Heart left ventricle (tissue), 16 donors: ENCODE data around the gene ITPR2. TPM values are rescaled to one million over a fixed set of nuclear protein-coding genes. Genes with fewer than 3 reads are reported as not detected.
A peak's percentile ranks its signal among the peaks of the same experiment; 100 is the strongest.

Experiments used
- ATAC-seq, 4 donors: fragments of 200-7000 bp; cut with Tn5 transposase; one replicate each; pipeline ENCODE4 v1.9.1; 2020 to 2022; ENCODE audit warnings: moderate library complexity in 4 of 4, mild to moderate bottlenecking in 3 of 4, moderate number of reproducible peaks in 1 of 4
- DNase-seq, 5 donors: peaks; one replicate each; pipeline ENCODE4 v3.0.0-alpha.2; 2020
- H3K27ac ChIP-seq, 12 donors: fragments of 200-600 bp; sonication (generic) in 4 of 12; one replicate each; pipeline versions ENCODE4 v1.5.0 to v1.8.0; 2016 to 2022; ENCODE audit warnings: mild to moderate bottlenecking in 2 of 12
- H3K27me3 ChIP-seq, 9 donors: fragments of 200-600 bp; sonication (generic) in 2 of 9; one replicate each; pipeline versions ENCODE4 v1.5.1 to v1.8.0; 2016 to 2022; ENCODE audit warnings: mild to moderate bottlenecking in 3 of 9
- H3K36me3 ChIP-seq, 9 donors: fragments of 200-600 bp; sonication (generic) in 2 of 9; one replicate each; pipeline versions ENCODE4 v1.5.0 to v1.8.0; 2018 to 2022; ENCODE audit warnings: mild to moderate bottlenecking in 2 of 9
- H3K4me1 ChIP-seq, 12 donors: fragments of 200-600 bp; sonication (generic) in 4 of 12; one replicate each; pipeline versions ENCODE4 v1.5.0 to v1.8.0; 2016 to 2022; ENCODE audit warnings: mild to moderate bottlenecking in 3 of 12
- H3K4me3 ChIP-seq, 12 donors: fragments of 200-600 bp; sonication (generic) in 4 of 12; one replicate each; pipeline versions ENCODE4 v1.5.0 to v1.8.0; 2017 to 2022; ENCODE audit warnings: mild to moderate bottlenecking in 9 of 12, moderate library complexity in 4 of 12
- H3K9me3 ChIP-seq, 12 donors: fragments of 200-600 bp; sonication (generic) in 4 of 12; one replicate each; pipeline versions ENCODE4 v1.5.0 to v1.8.0; 2016 to 2022; ENCODE audit warnings: mild to moderate bottlenecking in 1 of 12
- CTCF ChIP-seq, 12 donors: fragments of 200-600 bp; sonication (generic) in 4 of 12; IDR thresholded peaks; one replicate each; pipeline versions ENCODE4 v1.5.0 to v1.8.0; 2018 to 2022; ENCODE audit warnings: antibody characterized with exemption in 12 of 12, mild to moderate bottlenecking in 5 of 12
- POLR2A ChIP-seq, 2 donors: fragments of 450-650 bp; IDR thresholded peaks; one replicate each; pipeline ENCODE4 v1.6.1; 2017; ENCODE audit warnings: antibody characterized with exemption in 2 of 2, mild to moderate bottlenecking in 2 of 2, moderate library complexity in 2 of 2
- WGBS, 4 donors: extraction: QIAGEN DNeasy Blood & Tissue Kit in 2 of 4; methylation state at CpG; one replicate each; pipeline versions ENCODE4 v1.1.5 to v1.1.7; 2013 to 2018; 5-methylcytosine and 5-hydroxymethylcytosine counted together
- intact Hi-C, 10 donors: fragments of 100-400 bp; cut with DNase I; formaldehyde crosslinking; loops; one replicate each; pipeline versions ENCODE4 v1.11.1 to v1.14.2; 2022
- polyA plus RNA-seq, 2 donors: library from polyadenylated mRNA; stranded (reverse); fragments of 200-250 nt; gene quantifications; one replicate each; pipeline ENCODE4 v1.2.3, GENCODE V29; 2013
- total RNA-seq, 9 donors: library from RNA; depleted of rRNA in 2 of 9; stranded (reverse); fragments of >200 nt in 2 of 9; fragmentation: NEBNext Ultra II Directional in 3 of 9; extraction: Animal tissue kit (Norgen Biotek cat#: 25700) in 3 of 9; gene quantifications; one replicate each; pipeline versions ENCODE4 v1.1.0 to v1.2.4, GENCODE V29; 2016 to 2023
- donor health status: ischemic (EF 13 %, LVEDD 7.1; RV severe dilation, severe dysfunction).
- donor health status: healthy with polysubstance abuse.
- donor health status: DM: no; HTN: yes; CAD: no.
- donor health status: DM: no; HTN: no; CAD: no.
- donor health status: ischemic (EF 25% LVEDD 6.9; RV normal size, moderate dysfunction).
- donor health status: ischemic (EF 25% LVEDD 5.7; RV mildly dilated, moderate dysfunction).
- donor health status: healthy.
- donor health status: DM: yes; HTN: yes; CAD: no.
- donor health status: ischemic (EF 35%, LVEDD 5.7; RV mildly dilated, moderate dysfunction).
- donor health status: nonischemic (EF 11% LVEDD 7.7; RV severe dilation, severe dysfunction).
- donor health status: DM: yes; HTN: yes; CAD: no.
- donor health status: PGD.
- donor health status: ischemic (EF 29% LVEDD 5.4; RV normal size, mild dysfunction).
- donor health status: nonischemic (EF 23%, LVEDD 6.1; RV moderate dilation, normal function).

The ITPR2 gene
- total and polyA plus RNA-seq, 11 donors = 3.4 to 45.6 (median 11.8) TPM

GRCh38 chr12:26768611-26769603 is 64.1 kb downstream of the ITPR2 start:
- intact Hi-C loops = no loop called here
- H3K27me3 ChIP-seq = no peaks in the 10 kb centered on the region
- H3K36me3 ChIP-seq = no peaks in the 10 kb centered on the region
- no peak overlapping the region for H3K4me3 ChIP-seq
- ATAC-seq (peak in 1 of 4 donors; percentile 24), DNase-seq (no peak)
- peaks cover 0 to 12% (median under 1%) of the 10 kb centered on the region in 12 donors for H3K9me3 ChIP-seq
- WGBS, 4 donors = 92 to 97% (median 96%) methylated on average over 1 of the region's 1 CpG
- H3K27ac ChIP-seq = no peak overlapping the region
- peaks cover 0 to 30% (median 2%) of the 10 kb centered on the region in 12 donors for H3K4me1 ChIP-seq
- no peak for TF ChIP-seq POLR2A (IDR thresholded peaks at IDR 0.05)
- TF ChIP-seq CTCF (IDR thresholded peaks at IDR 0.05) = no peak

GRCh38 chr12:26767865-26768264 is 65.1 kb downstream of the ITPR2 start:
- H3K27me3 ChIP-seq = no peaks in the 10 kb centered on the region
- no peak for DNase-seq
- no peak for ATAC-seq
- no peak overlapping the region for H3K27ac ChIP-seq
- no peaks in the 10 kb centered on the region for H3K36me3 ChIP-seq
- 78 to 93% (median 89%) methylated on average over 4 of the region's 4 CpGs for WGBS, 4 donors
- no peak for TF ChIP-seq POLR2A (IDR thresholded peaks at IDR 0.05)
- no peak for TF ChIP-seq CTCF (IDR thresholded peaks at IDR 0.05)
- no peak overlapping the region for H3K4me3 ChIP-seq
- intact Hi-C loops = no loop called here
- H3K9me3 ChIP-seq = peaks cover 0 to 23% (median 8%) of the 10 kb centered on the region in 12 donors
- H3K4me1 ChIP-seq = peaks cover 0 to 20% (median 0%) of the 10 kb centered on the region in 12 donors

GRCh38 chr12:26767116-26767515 is 65.9 kb downstream of the ITPR2 start:
- 94 to 97% (median 95%) methylated on average over 1 of the region's 1 CpG for WGBS, 4 donors
- Histone ChIP-seq H3K27ac (no peak overlapping the region), H3K36me3 (no peaks in the 10 kb centered on the region), H3K9me3 (peaks cover 0 to 30% (median 15%) of the 10 kb centered on the region in 12 donors), H3K27me3 (no peaks in the 10 kb centered on the region), H3K4me1 (peaks cover 0 to 19% (median 0%) of the 10 kb centered on the region in 12 donors), H3K4me3 (no peak overlapping the region)
- intact Hi-C loops = no loop called here
- TF ChIP-seq POLR2A (IDR thresholded peaks at IDR 0.05) = no peak
- TF ChIP-seq CTCF (IDR thresholded peaks at IDR 0.05) = no peak
- no peak for DNase-seq
- no peak for ATAC-seq

- DNase-seq (no peak), ATAC-seq (no peak)
- H3K27me3 ChIP-seq = no peaks in the 10 kb centered on the region
- H3K4me3 ChIP-seq = no peak overlapping the region
- H3K36me3 ChIP-seq = no peaks in the 10 kb centered on the region
- peaks cover 0 to 10% (median 0%) of the 10 kb centered on the region in 12 donors for H3K4me1 ChIP-seq
- TF ChIP-seq POLR2A (IDR thresholded peaks at IDR 0.05) (no peak), CTCF (IDR thresholded peaks at IDR 0.05) (no peak)
- intact Hi-C loops = loop anchor here in 1 of 10 donors (5.0 kb wide), 1 partner anchor 35 kb away; no protein-coding TSS in a partner anchor
- H3K9me3 ChIP-seq = peaks cover 0 to 44% (median 25%) of the 10 kb centered on the region in 12 donors
- WGBS, 4 donors = 97 to 100% (median 99%) methylated on average over 1 of the region's 1 CpG
- H3K27ac ChIP-seq = no peak overlapping the region
Observed at GRCh38 chr12:26762186-26762585, 70.8 kb downstream of the ITPR2 start.
